ENCODE data around the gene PRELID1.
A peak's percentile ranks its signal among the peaks of the same experiment; 100 is the strongest.
"Not testable (repeated sequence)": the region's sequence is repeated elsewhere in the genome, so short reads cannot be mapped to it uniquely, and the experiment has no call there.

Gene PRELID1

GRCh38 chr5:177300236-177300880, 3.2 kb upstream of the PRELID1 start:
- FAIRE-seq = no peak

- no peak for FAIRE-seq
These were observed 2.6 kb upstream of the PRELID1 start for GRCh38 chr5:177300951-177301350.

- FAIRE-seq = no peak
These were observed 2.0 kb upstream of the PRELID1 start for GRCh38 chr5:177301503-177302165.

- FAIRE-seq = no peak
These were observed 1.1 kb upstream of the PRELID1 start for GRCh38 chr5:177302354-177303110.

GRCh38 chr5:177303925-177304391, 359 bp downstream of the PRELID1 start:
- FAIRE-seq = no peak

GRCh38 chr5:177304392-177305119, 957 bp downstream of the PRELID1 start:
- FAIRE-seq = no peak

GRCh38 chr5:177306103-177306640, 2.6 kb downstream of the PRELID1 start:
- not testable (repeated sequence) for FAIRE-seq

GRCh38 chr5:177306674-177307543, 3.3 kb downstream of the PRELID1 start:
- FAIRE-seq = no peak

- FAIRE-seq = no peak
These were observed 4.2 kb downstream of the PRELID1 start for GRCh38 chr5:177307544-177308363.

GRCh38 chr5:177308740-177309139, 5.1 kb downstream of the PRELID1 start:
- no peak for FAIRE-seq

- FAIRE-seq = no peak
These were observed 6.0 kb downstream of the PRELID1 start for GRCh38 chr5:177309351-177310191.

- no peak for FAIRE-seq
These were observed 6.7 kb downstream of the PRELID1 start for GRCh38 chr5:177310332-177310731.

- no peak for FAIRE-seq
These were observed 7.3 kb downstream of the PRELID1 start for GRCh38 chr5:177310757-177311391.

GRCh38 chr5:177311392-177311722, 7.8 kb downstream of the PRELID1 start:
- no peak for FAIRE-seq

GRCh38 chr5:177311723-177312648, 8.4 kb downstream of the PRELID1 start, which contains the start of gene MXD3:
Gene MXD3 (minus strand): TSS chr5:177311898. CDS start chr5:177311830, 68 bp downstream.
- peak; percentile 56 for FAIRE-seq

- no peak for FAIRE-seq
These were observed 9.1 kb downstream of the PRELID1 start for GRCh38 chr5:177312649-177313181.

- FAIRE-seq = no peak
These were observed 10.1 kb downstream of the PRELID1 start for GRCh38 chr5:177313561-177314259.

Measured in A204.1 (cell line).